Body of pancreas (tissue), 4 donors: Measurements from ENCODE around the gene MT1A.

Source experiments
- POLR2A ChIP-seq, 3 donors: fragments of 450-650 bp; IDR thresholded peaks; one replicate each; pipeline ENCODE4 v1.6.1; 2016; ENCODE audit warnings: antibody characterized with exemption in 3 of 3, mild to moderate bottlenecking in 2 of 3
- TF ChIP-seq, protein P1 (sequence below), 7 experiments: fragments of 450-650 bp in 4 of 7; fragments of 200-600 bp in 3 of 7; sonication (generic) in 3 of 7; IDR thresholded peaks; one replicate each; pipeline ENCODE4 v1.5.1; 2016 to 2019; ENCODE audit warnings: antibody characterized with exemption in 7 of 7

GRCh38 chr16:56614549-56614991 lies 23.9 kb upstream of the MT1A start:
- TF ChIP-seq, protein P1, sequence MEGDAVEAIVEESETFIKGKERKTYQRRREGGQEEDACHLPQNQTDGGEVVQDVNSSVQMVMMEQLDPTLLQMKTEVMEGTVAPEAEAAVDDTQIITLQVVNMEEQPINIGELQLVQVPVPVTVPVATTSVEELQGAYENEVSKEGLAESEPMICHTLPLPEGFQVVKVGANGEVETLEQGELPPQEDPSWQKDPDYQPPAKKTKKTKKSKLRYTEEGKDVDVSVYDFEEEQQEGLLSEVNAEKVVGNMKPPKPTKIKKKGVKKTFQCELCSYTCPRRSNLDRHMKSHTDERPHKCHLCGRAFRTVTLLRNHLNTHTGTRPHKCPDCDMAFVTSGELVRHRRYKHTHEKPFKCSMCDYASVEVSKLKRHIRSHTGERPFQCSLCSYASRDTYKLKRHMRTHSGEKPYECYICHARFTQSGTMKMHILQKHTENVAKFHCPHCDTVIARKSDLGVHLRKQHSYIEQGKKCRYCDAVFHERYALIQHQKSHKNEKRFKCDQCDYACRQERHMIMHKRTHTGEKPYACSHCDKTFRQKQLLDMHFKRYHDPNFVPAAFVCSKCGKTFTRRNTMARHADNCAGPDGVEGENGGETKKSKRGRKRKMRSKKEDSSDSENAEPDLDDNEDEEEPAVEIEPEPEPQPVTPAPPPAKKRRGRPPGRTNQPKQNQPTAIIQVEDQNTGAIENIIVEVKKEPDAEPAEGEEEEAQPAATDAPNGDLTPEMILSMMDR (IDR thresholded peaks at IDR 0.05): no peak
- TF ChIP-seq POLR2A (IDR thresholded peaks at IDR 0.05): no peak
